Activated T-cell treated with anti-CD3 and anti-CD28 coated beads, Interleukin-2, amount 50 U/mL, for 4 hours (primary cell): ENCODE results near the gene BIVM. TPM values are rescaled to one million over a fixed set of nuclear protein-coding genes. Genes with fewer than 3 reads are reported as not detected.

Source experiments
- ATAC-seq, 2 donors: fragments of 200-7000 bp; cut with Tn5 transposase; one replicate each; pipeline ENCODE4 v1.10.0; 2021
- DNase-seq: peaks from one replicate; pipeline ENCODE4 v3.0.0-alpha.2; 2020
- H3K27me3 Mint-ChIP-seq: one replicate; pipeline ENCODE4 v1.8.0; 2021; ENCODE audit warnings: low read depth, mixed read lengths
- H3K36me3 Mint-ChIP-seq: one replicate; pipeline ENCODE4 v1.8.0; 2022; ENCODE audit warnings: mixed read lengths; ENCODE audit not compliant: insufficient read depth
- H3K4me1 Mint-ChIP-seq: one replicate; pipeline ENCODE4 v1.8.0; 2021; ENCODE audit warnings: low read depth, mixed read lengths
- H3K4me3 Mint-ChIP-seq: one replicate; pipeline ENCODE4 v1.8.0; 2021; ENCODE audit warnings: mild to moderate bottlenecking, moderate library complexity, mixed read lengths
- H3K9me3 Mint-ChIP-seq: one replicate; pipeline ENCODE4 v1.8.0; 2021; ENCODE audit warnings: mixed read lengths
- total RNA-seq, 3 donors: library from RNA; stranded (reverse); gene quantifications; one replicate each; pipeline ENCODE4 v1.2.1, GENCODE V29; 2021

Gene BIVM
- total RNA-seq, 3 donors from 2014 or later, result 6.2 to 8.9 (median 7.3) TPM

- peaks cover 33% of the 10 kb centered on the region for H3K4me1 Mint-ChIP-seq
- H3K4me3 Mint-ChIP-seq, result peak overlapping the region; percentile 99
- H3K27me3 Mint-ChIP-seq, result no peaks in the 10 kb centered on the region
- H3K9me3 Mint-ChIP-seq, result no peaks in the 10 kb centered on the region
- peaks cover 2% of the 10 kb centered on the region for H3K36me3 Mint-ChIP-seq
- ATAC-seq, result peak; percentile 17 to 29
- DNase-seq, result peak; percentile 8
These were observed 46.3 kb downstream of the BIVM start for GRCh38 chr13:102845289-102845629.

- ATAC-seq (peak; percentile 87 to 90), DNase-seq (peak; percentile 95)
- Mint-ChIP-seq H3K9me3 (no peaks in the 10 kb centered on the region), H3K36me3 (peaks cover 5% of the 10 kb centered on the region), H3K4me1 (peaks cover 38% of the 10 kb centered on the region), H3K4me3 (peak within 1 kb of the TSS; percentile 99), H3K27me3 (no peaks in the 10 kb centered on the region)
These were observed 46.8 kb downstream of the BIVM start, which contains the start of gene ERCC5 for GRCh38 chr13:102845630-102846260. Gene ERCC5, plus strand, starts transcription at chr13:102846032. Its CDS starts 235 bp downstream, at chr13:102846267.

GRCh38 chr13:102846261-102847015 lies 47.5 kb downstream of the BIVM start:
- peak; percentile 46 to 55 for ATAC-seq
- Mint-ChIP-seq H3K36me3 (peaks cover 5% of the 10 kb centered on the region), H3K27me3 (no peaks in the 10 kb centered on the region), H3K9me3 (no peaks in the 10 kb centered on the region), H3K4me3 (peak overlapping the region; percentile 99), H3K4me1 (peaks cover 38% of the 10 kb centered on the region)
- DNase-seq, result peak; percentile 23

GRCh38 chr13:102847272-102848234 lies 48.6 kb downstream of the BIVM start:
- H3K27me3 Mint-ChIP-seq, result no peaks in the 10 kb centered on the region
- peaks cover 6% of the 10 kb centered on the region for H3K36me3 Mint-ChIP-seq
- peak overlapping the region; percentile 99 for H3K4me3 Mint-ChIP-seq
- H3K9me3 Mint-ChIP-seq, result no peaks in the 10 kb centered on the region
- no peak for ATAC-seq
- H3K4me1 Mint-ChIP-seq, result peaks cover 42% of the 10 kb centered on the region
- no peak for DNase-seq

GRCh38 chr13:102848956-102849355 lies 50.0 kb downstream of the BIVM start:
- Mint-ChIP-seq H3K9me3 (no peaks in the 10 kb centered on the region), H3K36me3 (peaks cover 12% of the 10 kb centered on the region), H3K4me1 (peaks cover 52% of the 10 kb centered on the region), H3K27me3 (no peaks in the 10 kb centered on the region), H3K4me3 (no peak overlapping the region)
- DNase-seq, result no peak
- ATAC-seq, result no peak

- DNase-seq (no peak), ATAC-seq (no peak)
- H3K9me3 Mint-ChIP-seq, result no peaks in the 10 kb centered on the region
- peaks cover 52% of the 10 kb centered on the region for H3K4me1 Mint-ChIP-seq
- H3K36me3 Mint-ChIP-seq, result peaks cover 27% of the 10 kb centered on the region
- no peak overlapping the region for H3K4me3 Mint-ChIP-seq
- no peaks in the 10 kb centered on the region for H3K27me3 Mint-ChIP-seq
These were observed 53.6 kb downstream of the BIVM start for GRCh38 chr13:102852556-102852955.

GRCh38 chr13:102854675-102855074 lies 55.8 kb downstream of the BIVM start:
- H3K9me3 Mint-ChIP-seq, result no peaks in the 10 kb centered on the region
- H3K36me3 Mint-ChIP-seq, result peaks cover 42% of the 10 kb centered on the region
- peaks cover 43% of the 10 kb centered on the region for H3K4me1 Mint-ChIP-seq
- ATAC-seq (peak in 1 of 2 donors; percentile 35), DNase-seq (no peak)
- H3K4me3 Mint-ChIP-seq, result peak overlapping the region; percentile 34
- no peaks in the 10 kb centered on the region for H3K27me3 Mint-ChIP-seq

- H3K4me1 Mint-ChIP-seq, result peaks cover 36% of the 10 kb centered on the region
- no peaks in the 10 kb centered on the region for H3K9me3 Mint-ChIP-seq
- DNase-seq (no peak), ATAC-seq (no peak)
- peaks cover 43% of the 10 kb centered on the region for H3K36me3 Mint-ChIP-seq
- no peaks in the 10 kb centered on the region for H3K27me3 Mint-ChIP-seq
- no peak overlapping the region for H3K4me3 Mint-ChIP-seq
These were observed 57.6 kb downstream of the BIVM start for GRCh38 chr13:102856557-102856956.

- peaks cover 45% of the 10 kb centered on the region for H3K36me3 Mint-ChIP-seq
- no peak overlapping the region for H3K4me3 Mint-ChIP-seq
- H3K27me3 Mint-ChIP-seq, result no peaks in the 10 kb centered on the region
- H3K4me1 Mint-ChIP-seq, result peaks cover 30% of the 10 kb centered on the region
- ATAC-seq (no peak), DNase-seq (no peak)
- no peaks in the 10 kb centered on the region for H3K9me3 Mint-ChIP-seq
These were observed 63.8 kb downstream of the BIVM start for GRCh38 chr13:102862624-102863210.

- H3K4me1 Mint-ChIP-seq, result peaks cover 30% of the 10 kb centered on the region
- DNase-seq (no peak), ATAC-seq (no peak)
- H3K4me3 Mint-ChIP-seq, result no peak overlapping the region
- no peaks in the 10 kb centered on the region for H3K9me3 Mint-ChIP-seq
- H3K36me3 Mint-ChIP-seq, result peaks cover 41% of the 10 kb centered on the region
- no peaks in the 10 kb centered on the region for H3K27me3 Mint-ChIP-seq
These were observed 64.7 kb downstream of the BIVM start for GRCh38 chr13:102863590-102863989.

- Mint-ChIP-seq H3K36me3 (peaks cover 26% of the 10 kb centered on the region), H3K4me3 (no peak overlapping the region), H3K9me3 (no peaks in the 10 kb centered on the region), H3K4me1 (peaks cover 37% of the 10 kb centered on the region), H3K27me3 (no peaks in the 10 kb centered on the region)
- DNase-seq (no peak), ATAC-seq (no peak)
These were observed 69.5 kb downstream of the BIVM start for GRCh38 chr13:102868366-102868936.

GRCh38 chr13:102869948-102870676 lies 71.2 kb downstream of the BIVM start:
- Mint-ChIP-seq H3K36me3 (peaks cover 29% of the 10 kb centered on the region), H3K4me1 (peaks cover 25% of the 10 kb centered on the region)

More at GRCh38 chr13:102869948-102870676, 71.2 kb downstream of the BIVM start:
- no peak overlapping the region for H3K4me3 Mint-ChIP-seq
- no peak for DNase-seq
- peak in 1 of 2 donors; percentile 27 for ATAC-seq
- no peaks in the 10 kb centered on the region for H3K9me3 Mint-ChIP-seq
- no peaks in the 10 kb centered on the region for H3K27me3 Mint-ChIP-seq
